ENCODE measurements around the gene PTGES3L. TPM values are rescaled to one million over a fixed set of nuclear protein-coding genes. Genes with fewer than 3 reads are reported as not detected.

PTGES3L gene
- total and polyA plus RNA-seq, 2 of the 13 experiments (the other 11 are each of a cell fraction or from before 2014, with no cell fraction given): 1.2 to 2.9 TPM

DNA sequence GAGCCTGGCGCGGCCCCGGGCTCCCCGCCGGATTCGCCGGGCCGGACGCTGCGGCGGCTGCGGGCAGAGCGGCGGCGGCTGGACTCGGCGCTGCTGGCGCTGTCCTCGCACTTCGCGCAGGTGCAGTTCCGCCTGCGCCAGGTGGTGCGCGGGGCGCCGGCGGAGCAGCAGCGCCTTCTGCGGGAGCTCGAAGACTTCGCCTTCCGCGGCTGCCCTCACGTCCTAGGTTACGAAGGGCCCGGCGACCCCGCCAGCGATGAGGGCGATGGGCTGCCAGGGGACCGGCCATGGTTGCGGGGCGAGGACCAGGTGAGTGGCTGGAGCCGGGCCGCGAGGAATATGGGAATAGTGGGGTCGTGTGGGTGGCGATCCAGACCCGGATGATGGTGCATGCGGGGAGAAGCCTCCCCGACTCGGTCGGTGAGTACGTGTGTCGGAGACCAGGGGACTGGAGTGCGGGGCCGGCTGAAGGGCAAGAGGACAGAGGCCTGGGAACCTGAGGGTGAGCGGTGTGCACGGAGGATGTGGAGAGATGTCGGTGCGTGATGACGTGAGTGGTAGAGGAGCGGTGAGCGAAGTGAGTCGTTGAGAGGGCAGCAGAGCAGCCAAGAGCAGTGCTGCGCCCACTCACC, 1.0 kb upstream of the PTGES3L start (continued):
- 0 out of 2 replicates have a peak, but pooled peaks have one; percentile 57 for TF ChIP-seq ZNF17 (CRISPR knock-in tag; IDR thresholded peaks at IDR 0.05)
- TF ChIP-seq, protein P1, sequence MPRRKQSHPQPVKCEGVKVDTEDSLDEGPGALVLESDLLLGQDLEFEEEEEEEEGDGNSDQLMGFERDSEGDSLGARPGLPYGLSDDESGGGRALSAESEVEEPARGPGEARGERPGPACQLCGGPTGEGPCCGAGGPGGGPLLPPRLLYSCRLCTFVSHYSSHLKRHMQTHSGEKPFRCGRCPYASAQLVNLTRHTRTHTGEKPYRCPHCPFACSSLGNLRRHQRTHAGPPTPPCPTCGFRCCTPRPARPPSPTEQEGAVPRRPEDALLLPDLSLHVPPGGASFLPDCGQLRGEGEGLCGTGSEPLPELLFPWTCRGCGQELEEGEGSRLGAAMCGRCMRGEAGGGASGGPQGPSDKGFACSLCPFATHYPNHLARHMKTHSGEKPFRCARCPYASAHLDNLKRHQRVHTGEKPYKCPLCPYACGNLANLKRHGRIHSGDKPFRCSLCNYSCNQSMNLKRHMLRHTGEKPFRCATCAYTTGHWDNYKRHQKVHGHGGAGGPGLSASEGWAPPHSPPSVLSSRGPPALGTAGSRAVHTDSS (CRISPR knock-in tag; conservative IDR thresholded peaks at IDR 0.05): no peak
- TF ChIP-seq, protein P2, sequence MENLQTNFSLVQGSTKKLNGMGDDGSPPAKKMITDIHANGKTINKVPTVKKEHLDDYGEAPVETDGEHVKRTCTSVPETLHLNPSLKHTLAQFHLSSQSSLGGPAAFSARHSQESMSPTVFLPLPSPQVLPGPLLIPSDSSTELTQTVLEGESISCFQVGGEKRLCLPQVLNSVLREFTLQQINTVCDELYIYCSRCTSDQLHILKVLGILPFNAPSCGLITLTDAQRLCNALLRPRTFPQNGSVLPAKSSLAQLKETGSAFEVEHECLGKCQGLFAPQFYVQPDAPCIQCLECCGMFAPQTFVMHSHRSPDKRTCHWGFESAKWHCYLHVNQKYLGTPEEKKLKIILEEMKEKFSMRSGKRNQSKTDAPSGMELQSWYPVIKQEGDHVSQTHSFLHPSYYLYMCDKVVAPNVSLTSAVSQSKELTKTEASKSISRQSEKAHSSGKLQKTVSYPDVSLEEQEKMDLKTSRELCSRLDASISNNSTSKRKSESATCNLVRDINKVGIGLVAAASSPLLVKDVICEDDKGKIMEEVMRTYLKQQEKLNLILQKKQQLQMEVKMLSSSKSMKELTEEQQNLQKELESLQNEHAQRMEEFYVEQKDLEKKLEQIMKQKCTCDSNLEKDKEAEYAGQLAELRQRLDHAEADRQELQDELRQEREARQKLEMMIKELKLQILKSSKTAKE (CRISPR knock-in tag; IDR thresholded peaks at IDR 0.05; ENCODE audit: borderline replicate concordance): 0 out of 2 replicates have a peak, but pooled peaks have one; percentile 55
- no peak for TF ChIP-seq ZNF572 (CRISPR knock-in tag; IDR thresholded peaks at IDR 0.05)
- no peak for TF ChIP-seq ZNF766 (CRISPR knock-in tag; IDR thresholded peaks at IDR 0.05; ENCODE audit: borderline replicate concordance)
- TF ChIP-seq, protein P3, sequence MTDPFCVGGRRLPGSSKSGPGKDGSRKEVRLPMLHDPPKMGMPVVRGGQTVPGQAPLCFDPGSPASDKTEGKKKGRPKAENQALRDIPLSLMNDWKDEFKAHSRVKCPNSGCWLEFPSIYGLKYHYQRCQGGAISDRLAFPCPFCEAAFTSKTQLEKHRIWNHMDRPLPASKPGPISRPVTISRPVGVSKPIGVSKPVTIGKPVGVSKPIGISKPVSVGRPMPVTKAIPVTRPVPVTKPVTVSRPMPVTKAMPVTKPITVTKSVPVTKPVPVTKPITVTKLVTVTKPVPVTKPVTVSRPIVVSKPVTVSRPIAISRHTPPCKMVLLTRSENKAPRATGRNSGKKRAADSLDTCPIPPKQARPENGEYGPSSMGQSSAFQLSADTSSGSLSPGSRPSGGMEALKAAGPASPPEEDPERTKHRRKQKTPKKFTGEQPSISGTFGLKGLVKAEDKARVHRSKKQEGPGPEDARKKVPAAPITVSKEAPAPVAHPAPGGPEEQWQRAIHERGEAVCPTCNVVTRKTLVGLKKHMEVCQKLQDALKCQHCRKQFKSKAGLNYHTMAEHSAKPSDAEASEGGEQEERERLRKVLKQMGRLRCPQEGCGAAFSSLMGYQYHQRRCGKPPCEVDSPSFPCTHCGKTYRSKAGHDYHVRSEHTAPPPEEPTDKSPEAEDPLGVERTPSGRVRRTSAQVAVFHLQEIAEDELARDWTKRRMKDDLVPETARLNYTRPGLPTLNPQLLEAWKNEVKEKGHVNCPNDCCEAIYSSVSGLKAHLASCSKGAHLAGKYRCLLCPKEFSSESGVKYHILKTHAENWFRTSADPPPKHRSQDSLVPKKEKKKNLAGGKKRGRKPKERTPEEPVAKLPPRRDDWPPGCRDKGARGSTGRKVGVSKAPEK (CRISPR knock-in tag; IDR thresholded peaks at IDR 0.05; ENCODE audit: borderline replicate concordance): 0 out of 2 replicates have a peak, but pooled peaks have one; percentile 64
- TF ChIP-seq, protein P4, sequence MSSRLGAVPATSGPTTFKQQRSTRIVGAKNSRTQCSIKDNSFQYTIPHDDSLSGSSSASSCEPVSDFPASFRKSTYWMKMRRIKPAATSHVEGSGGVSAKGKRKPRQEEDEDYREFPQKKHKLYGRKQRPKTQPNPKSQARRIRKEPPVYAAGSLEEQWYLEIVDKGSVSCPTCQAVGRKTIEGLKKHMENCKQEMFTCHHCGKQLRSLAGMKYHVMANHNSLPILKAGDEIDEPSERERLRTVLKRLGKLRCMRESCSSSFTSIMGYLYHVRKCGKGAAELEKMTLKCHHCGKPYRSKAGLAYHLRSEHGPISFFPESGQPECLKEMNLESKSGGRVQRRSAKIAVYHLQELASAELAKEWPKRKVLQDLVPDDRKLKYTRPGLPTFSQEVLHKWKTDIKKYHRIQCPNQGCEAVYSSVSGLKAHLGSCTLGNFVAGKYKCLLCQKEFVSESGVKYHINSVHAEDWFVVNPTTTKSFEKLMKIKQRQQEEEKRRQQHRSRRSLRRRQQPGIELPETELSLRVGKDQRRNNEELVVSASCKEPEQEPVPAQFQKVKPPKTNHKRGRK (CRISPR knock-in tag; IDR thresholded peaks at IDR 0.05): no peak
- peak; percentile 43; the same call in 1 of the 2 replicates for TF ChIP-seq KDM3A (CRISPR knock-in tag; IDR thresholded peaks at IDR 0.05; ENCODE audit: low read depth)
- TF ChIP-seq ZNF563 (CRISPR knock-in tag; IDR thresholded peaks at IDR 0.05): peak; percentile 95
- TF ChIP-seq, protein P5, sequence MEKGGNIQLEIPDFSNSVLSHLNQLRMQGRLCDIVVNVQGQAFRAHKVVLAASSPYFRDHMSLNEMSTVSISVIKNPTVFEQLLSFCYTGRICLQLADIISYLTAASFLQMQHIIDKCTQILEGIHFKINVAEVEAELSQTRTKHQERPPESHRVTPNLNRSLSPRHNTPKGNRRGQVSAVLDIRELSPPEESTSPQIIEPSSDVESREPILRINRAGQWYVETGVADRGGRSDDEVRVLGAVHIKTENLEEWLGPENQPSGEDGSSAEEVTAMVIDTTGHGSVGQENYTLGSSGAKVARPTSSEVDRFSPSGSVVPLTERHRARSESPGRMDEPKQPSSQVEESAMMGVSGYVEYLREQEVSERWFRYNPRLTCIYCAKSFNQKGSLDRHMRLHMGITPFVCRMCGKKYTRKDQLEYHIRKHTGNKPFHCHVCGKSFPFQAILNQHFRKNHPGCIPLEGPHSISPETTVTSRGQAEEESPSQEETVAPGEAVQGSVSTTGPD (CRISPR knock-in tag; IDR thresholded peaks at IDR 0.05): no peak
- TF ChIP-seq ZNF747 (CRISPR knock-in tag; IDR thresholded peaks at IDR 0.05; ENCODE audit: borderline replicate concordance): peak; percentile 11; the same call in 1 of the 2 replicates
- TF ChIP-seq ZFY (CRISPR knock-in tag; IDR thresholded peaks at IDR 0.05): peak; percentile 77
- peak; percentile 94; the same call in 1 of the 2 replicates for TF ChIP-seq ATF7-NPFF (CRISPR knock-in tag; IDR thresholded peaks at IDR 0.05; ENCODE audit: low read depth)
- TF ChIP-seq BRD4 (CRISPR knock-in tag; IDR thresholded peaks at IDR 0.05): peak; percentile 10; the same call in 1 of the 2 replicates
- no peak for TF ChIP-seq SIN3A (IDR thresholded peaks at IDR 0.05; ENCODE audit: borderline replicate concordance, low read depth, low read length)
- peak; percentile 74; the same call in 1 of the 2 replicates for TF ChIP-seq SPEN (CRISPR knock-in tag; IDR thresholded peaks at IDR 0.05; ENCODE audit: low read depth)
- TF ChIP-seq ZFX (CRISPR knock-in tag; IDR thresholded peaks at IDR 0.05; ENCODE audit: low read depth): peak; percentile 52; the same call in 1 of the 2 replicates
- TF ChIP-seq ZNF282 (IDR thresholded peaks at IDR 0.05; ENCODE audit: partially characterized antibody): no peak
- no peak for TF ChIP-seq BORCS8-MEF2B (CRISPR knock-in tag; IDR thresholded peaks at IDR 0.05)

All from HepG2 (cell line).